GM12891 (cell line): ENCODE measurements around the gene STK17A.

ENCODE experiments used
- POLR2A ChIP-seq: IDR thresholded peaks from 2 replicates; pipeline ENCODE4 v1.6.1; 2011; ENCODE audit warnings: low read depth, low read length, control low read depth
- POLR2AphosphoS5 ChIP-seq: IDR thresholded peaks from 2 replicates; pipeline ENCODE4 v1.6.1; 2011; ENCODE audit warnings: low read depth, low read length, control low read depth

GRCh38 chr7:43592326-43592725, 9.4 kb downstream of the STK17A start:
- TF ChIP-seq POLR2AphosphoS5 (no peak), POLR2A (no peak)
